Measurements from ENCODE around the gene KLK8.

GRCh38 chr19:51036519-51036918, 35.1 kb upstream of the KLK8 start:
- TF ChIP-seq POLR2A (IDR thresholded peaks at IDR 0.05; ENCODE audit: low read depth), result no peak
- TF ChIP-seq CTCF (IDR thresholded peaks at IDR 0.05), result no peak

Data from esophagus muscularis mucosa (tissue), 3 donors.